K562 (cell line): ENCODE measurements around the gene MAP1LC3B. TPM values are rescaled to one million over a fixed set of nuclear protein-coding genes. Genes with fewer than 3 reads are reported as not detected.
A peak's percentile ranks its signal among the peaks of the same experiment; 100 is the strongest.

Experiments
- BACH1 ChIP-seq: fragments of 200-800 bp; sonication (Bioruptor generic); IDR thresholded peaks from 2 replicates; pipeline ENCODE4 v1.6.1; 2016; ENCODE audit warnings: missing genetic modification characterization, missing compliant biosample characterization
- BCL6 ChIP-seq: fragments of 250-450 bp; sonication (Bioruptor Pico); IDR thresholded peaks from 2 replicates; pipeline ENCODE4 v1.4.0; 2020
- CREM ChIP-seq: IDR thresholded peaks from 2 replicates; pipeline ENCODE4 v1.6.1; 2014; ENCODE audit warnings: antibody characterized with exemption, low read depth
- EP400 ChIP-seq: fragments of 450-650 bp; IDR thresholded peaks from 2 replicates; pipeline ENCODE4 v1.6.1; 2017; ENCODE audit warnings: antibody characterized with exemption, mild to moderate bottlenecking, moderate library complexity
- ESRRA ChIP-seq: fragments of 450-650 bp; IDR thresholded peaks from 2 replicates; pipeline ENCODE4 v1.6.1; 2014; ENCODE audit warnings: low read depth, mild to moderate bottlenecking, moderate library complexity, borderline replicate concordance
- KDM5B ChIP-seq: fragments of 200-600 bp; sonication (generic); IDR thresholded peaks from 2 replicates; pipeline ENCODE4 v1.6.1; 2012; ENCODE audit warnings: low read depth, mild to moderate bottlenecking, moderate library complexity, low read length, control low read depth, inconsistent platforms; ENCODE audit not compliant: insufficient replicate concordance
- MAZ ChIP-seq, 2 experiments: fragments of 450-650 bp in 1 of 2; sonication (generic) in 1 of 2; formaldehyde crosslinking; IDR thresholded peaks in 1 of 2; conservative IDR thresholded peaks in 1 of 2; 2 replicates each; pipeline versions ENCODE4 v1.4.0 to v1.5.0; 2020; ENCODE audit warnings: mild to moderate bottlenecking in 1 of 2, missing genetic modification reagents in 1 of 2
- RFX5 ChIP-seq: IDR thresholded peaks from 2 replicates; pipeline ENCODE4 v1.6.1; 2011; ENCODE audit warnings: low read depth, mild to moderate bottlenecking, improper control_type of control experiment, low read length
- SRSF3 ChIP-seq: fragments of 200-400 bp; formaldehyde crosslinking; IDR thresholded peaks from 2 replicates; pipeline ENCODE4 v1.6.1; 2016; ENCODE audit warnings: mild to moderate bottlenecking, low read length, moderate library complexity; ENCODE audit not compliant: insufficient read depth
- ZNF24 ChIP-seq: fragments of 450-650 bp; IDR thresholded peaks from 2 replicates; pipeline ENCODE4 v1.6.1; 2016
- polyA plus RNA-seq, 8 experiments: library from polyadenylated mRNA; depleted of rRNA in 4 of 8; stranded (reverse) in 5 of 8; unstranded in 3 of 8; fragments of >200 nt; fragmentation: Nextera tagmentation in 2 of 8; fragmentation: Illumina TruSeq in 1 of 8; extraction: Ambion mirVana in 2 of 8; extraction: Trizol in 1 of 8; gene quantifications; 2 replicates each; pipeline versions ENCODE4 v1.2.1 to v1.2.3, GENCODE V29; 2011 to 2014; ENCODE audit warnings: inconsistent platforms in 1 of 8, missing spikeins in 1 of 8
- total RNA-seq, 7 experiments: library from RNA; depleted of rRNA in 6 of 7; stranded (reverse); fragments of >200 nt in 6 of 7; fragmentation: Illumina TruSeq in 2 of 7; extraction: Trizol in 2 of 7; gene quantifications; 2 replicates each; pipeline versions ENCODE4 v1.2.1 to v1.2.3, GENCODE V29; 2011 to 2021; ENCODE audit warnings: low replicate concordance in 1 of 7
- TF ChIP-seq, protein P1 (sequence below): fragments of 250-450 bp; sonication (Bioruptor Pico); IDR thresholded peaks from 2 replicates; pipeline ENCODE4 v1.5.0; 2020; ENCODE audit warnings: mild to moderate bottlenecking, borderline replicate concordance
- TF ChIP-seq, protein P2 (sequence below): fragments of 250-450 bp; sonication (Bioruptor Pico); IDR thresholded peaks from 2 replicates; pipeline ENCODE4 v1.4.0; 2020; ENCODE audit warnings: mild to moderate bottlenecking, moderate library complexity, borderline replicate concordance
- TF ChIP-seq, protein P3 (sequence below), 2 experiments: fragments of 450-650 bp; IDR thresholded peaks; 2 replicates each; pipeline ENCODE4 v1.6.1; 2016; ENCODE audit warnings: mild to moderate bottlenecking in 2 of 2, borderline replicate concordance in 1 of 2, low read depth in 1 of 2, moderate library complexity in 1 of 2

The MAP1LC3B gene
- total and polyA plus RNA-seq, 9 of the 15 experiments (the other 6 are each of a cell fraction or from before 2014, with no cell fraction given), result 16.0 to 81.5 (median 36.7) TPM

DNA sequence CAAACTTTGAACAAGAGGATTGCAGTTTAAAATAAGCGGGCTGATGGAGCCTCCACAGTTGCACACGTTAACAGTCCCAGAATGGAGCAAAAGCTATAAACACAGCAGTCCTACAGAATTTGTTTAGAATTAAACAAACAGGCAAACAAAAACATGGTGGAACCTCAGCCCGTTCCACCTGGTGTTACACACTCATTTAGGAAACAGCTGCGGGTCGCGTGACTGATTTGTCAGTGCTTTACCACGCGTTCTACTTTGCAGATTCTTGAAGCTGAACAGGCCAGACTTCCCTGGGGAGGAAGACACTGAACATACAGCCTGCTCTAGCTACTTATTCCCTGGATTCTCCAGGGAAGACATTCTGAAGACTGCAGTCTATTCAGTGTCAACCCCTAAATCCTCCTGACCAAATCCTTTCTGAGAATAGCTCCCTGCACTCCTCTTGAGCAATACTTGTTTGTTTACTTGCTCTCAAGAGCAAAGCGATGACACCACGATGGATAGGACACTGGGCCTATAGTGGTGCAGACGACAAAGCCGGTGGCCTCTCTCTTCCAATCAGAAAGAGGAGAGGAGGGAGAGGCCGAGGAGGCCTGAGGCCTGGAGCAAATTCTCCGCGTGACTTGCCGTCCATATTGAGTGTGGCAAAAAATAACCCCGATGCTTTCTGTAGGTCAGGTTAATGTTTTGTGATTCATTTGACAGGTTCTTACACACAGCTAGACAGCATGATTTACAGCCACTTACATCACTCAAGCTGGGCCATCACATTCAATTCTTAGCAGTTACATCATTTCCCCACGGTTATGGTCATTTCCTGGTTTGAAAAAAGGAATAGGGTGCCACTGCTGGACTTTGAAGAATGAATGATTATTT is 4.0 kb upstream of the MAP1LC3B start (continued):
- TF ChIP-seq, protein P1, sequence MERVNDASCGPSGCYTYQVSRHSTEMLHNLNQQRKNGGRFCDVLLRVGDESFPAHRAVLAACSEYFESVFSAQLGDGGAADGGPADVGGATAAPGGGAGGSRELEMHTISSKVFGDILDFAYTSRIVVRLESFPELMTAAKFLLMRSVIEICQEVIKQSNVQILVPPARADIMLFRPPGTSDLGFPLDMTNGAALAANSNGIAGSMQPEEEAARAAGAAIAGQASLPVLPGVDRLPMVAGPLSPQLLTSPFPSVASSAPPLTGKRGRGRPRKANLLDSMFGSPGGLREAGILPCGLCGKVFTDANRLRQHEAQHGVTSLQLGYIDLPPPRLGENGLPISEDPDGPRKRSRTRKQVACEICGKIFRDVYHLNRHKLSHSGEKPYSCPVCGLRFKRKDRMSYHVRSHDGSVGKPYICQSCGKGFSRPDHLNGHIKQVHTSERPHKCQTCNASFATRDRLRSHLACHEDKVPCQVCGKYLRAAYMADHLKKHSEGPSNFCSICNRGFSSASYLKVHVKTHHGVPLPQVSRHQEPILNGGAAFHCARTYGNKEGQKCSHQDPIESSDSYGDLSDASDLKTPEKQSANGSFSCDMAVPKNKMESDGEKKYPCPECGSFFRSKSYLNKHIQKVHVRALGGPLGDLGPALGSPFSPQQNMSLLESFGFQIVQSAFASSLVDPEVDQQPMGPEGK (CRISPR knock-in tag), result no peak
- TF ChIP-seq, protein P2, sequence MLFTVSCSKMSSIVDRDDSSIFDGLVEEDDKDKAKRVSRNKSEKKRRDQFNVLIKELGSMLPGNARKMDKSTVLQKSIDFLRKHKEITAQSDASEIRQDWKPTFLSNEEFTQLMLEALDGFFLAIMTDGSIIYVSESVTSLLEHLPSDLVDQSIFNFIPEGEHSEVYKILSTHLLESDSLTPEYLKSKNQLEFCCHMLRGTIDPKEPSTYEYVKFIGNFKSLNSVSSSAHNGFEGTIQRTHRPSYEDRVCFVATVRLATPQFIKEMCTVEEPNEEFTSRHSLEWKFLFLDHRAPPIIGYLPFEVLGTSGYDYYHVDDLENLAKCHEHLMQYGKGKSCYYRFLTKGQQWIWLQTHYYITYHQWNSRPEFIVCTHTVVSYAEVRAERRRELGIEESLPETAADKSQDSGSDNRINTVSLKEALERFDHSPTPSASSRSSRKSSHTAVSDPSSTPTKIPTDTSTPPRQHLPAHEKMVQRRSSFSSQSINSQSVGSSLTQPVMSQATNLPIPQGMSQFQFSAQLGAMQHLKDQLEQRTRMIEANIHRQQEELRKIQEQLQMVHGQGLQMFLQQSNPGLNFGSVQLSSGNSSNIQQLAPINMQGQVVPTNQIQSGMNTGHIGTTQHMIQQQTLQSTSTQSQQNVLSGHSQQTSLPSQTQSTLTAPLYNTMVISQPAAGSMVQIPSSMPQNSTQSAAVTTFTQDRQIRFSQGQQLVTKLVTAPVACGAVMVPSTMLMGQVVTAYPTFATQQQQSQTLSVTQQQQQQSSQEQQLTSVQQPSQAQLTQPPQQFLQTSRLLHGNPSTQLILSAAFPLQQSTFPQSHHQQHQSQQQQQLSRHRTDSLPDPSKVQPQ (CRISPR knock-in tag), result no peak
- TF ChIP-seq, protein P3, sequence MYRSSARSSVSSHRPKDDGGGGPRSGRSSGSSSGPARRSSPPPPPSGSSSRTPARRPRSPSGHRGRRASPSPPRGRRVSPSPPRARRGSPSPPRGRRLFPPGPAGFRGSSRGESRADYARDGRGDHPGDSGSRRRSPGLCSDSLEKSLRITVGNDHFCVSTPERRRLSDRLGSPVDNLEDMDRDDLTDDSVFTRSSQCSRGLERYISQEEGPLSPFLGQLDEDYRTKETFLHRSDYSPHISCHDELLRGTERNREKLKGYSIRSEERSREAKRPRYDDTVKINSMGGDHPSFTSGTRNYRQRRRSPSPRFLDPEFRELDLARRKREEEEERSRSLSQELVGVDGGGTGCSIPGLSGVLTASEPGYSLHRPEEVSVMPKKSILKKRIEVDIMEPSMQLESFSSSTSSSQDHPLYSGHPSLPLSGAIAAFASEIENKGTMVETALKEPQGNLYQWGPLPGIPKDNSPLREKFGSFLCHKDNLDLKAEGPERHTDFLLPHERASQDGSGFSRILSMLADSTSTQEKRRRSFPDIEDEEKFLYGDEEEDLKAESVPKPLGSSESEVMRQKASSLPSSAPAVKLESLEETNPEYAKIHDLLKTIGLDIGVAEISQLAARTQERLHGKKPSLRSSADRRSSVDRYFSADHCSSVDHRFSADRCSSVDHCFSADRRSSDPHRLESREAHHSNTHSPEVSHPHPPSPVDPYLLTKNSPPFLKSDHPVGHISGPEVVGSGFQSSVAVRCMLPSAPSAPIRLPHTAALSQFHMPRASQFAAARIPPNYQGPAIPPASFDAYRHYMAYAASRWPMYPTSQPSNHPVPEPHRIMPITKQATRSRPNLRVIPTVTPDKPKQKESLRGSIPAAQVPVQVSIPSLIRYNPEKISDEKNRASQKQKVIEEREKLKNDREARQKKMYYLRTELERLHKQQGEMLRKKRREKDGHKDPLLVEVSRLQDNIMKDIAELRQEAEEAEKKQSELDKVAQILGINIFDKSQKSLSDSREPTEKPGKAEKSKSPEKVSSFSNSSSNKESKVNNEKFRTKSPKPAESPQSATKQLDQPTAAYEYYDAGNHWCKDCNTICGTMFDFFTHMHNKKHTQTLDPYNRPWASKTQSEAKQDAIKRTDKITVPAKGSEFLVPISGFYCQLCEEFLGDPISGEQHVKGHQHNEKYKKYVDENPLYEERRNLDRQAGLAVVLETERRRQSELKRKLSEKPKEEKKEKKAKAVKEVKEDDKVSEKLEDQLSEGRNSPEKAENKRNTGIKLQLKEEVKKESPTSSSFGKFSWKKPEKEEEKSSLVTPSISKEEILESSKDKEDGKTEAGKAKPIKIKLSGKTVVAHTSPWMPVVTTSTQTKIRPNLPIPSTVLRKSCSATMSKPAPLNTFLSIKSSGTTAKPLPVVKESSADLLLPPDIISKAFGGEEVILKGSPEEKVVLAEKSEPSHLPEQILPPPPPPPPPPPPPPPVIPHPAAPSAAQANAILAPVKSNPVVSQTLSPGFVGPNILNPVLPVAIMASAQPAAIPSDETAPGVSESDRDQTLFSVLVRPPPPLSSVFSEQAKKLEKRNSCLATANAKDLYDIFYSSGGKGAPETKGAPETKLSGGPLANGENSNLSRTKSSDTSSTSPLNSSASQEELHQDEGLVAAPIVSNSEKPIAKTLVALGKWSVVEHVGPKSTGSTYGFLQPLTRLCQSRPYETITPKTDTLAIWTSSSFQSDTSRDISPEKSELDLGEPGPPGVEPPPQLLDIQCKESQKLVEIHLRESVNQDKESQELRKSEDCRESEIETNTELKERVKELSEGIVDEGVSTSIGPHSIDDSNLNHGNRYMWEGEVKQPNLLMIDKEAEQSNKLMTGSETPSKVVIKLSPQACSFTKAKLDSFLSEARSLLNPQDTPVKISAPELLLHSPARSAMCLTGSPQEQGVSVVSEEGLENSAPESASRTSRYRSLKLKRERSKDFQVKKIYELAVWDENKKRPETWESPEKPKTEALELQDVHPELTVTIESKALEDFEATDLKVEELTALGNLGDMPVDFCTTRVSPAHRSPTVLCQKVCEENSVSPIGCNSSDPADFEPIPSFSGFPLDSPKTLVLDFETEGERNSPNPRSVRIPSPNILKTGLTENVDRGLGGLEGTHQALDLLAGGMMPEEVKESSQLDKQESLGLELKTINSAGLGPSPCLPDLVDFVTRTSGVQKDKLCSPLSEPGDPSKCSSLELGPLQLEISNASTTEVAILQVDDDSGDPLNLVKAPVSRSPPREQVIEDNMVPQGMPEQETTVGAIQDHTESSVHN (IDR thresholded peaks at IDR 0.05; ENCODE audit: borderline replicate concordance in 1 of 2, low read depth in 1 of 2), result peak in 1 of 2 experiments; percentile 100; a peak in 2 of 4 replicates
- TF ChIP-seq SRSF3 (no peak), MAZ (CRISPR knock-in tag; conservative IDR thresholded peaks at IDR 0.05 in 1 of 2, IDR thresholded peaks at IDR 0.05 in 1 of 2) (peak; percentile 55 to 76; a peak in 3 of 4 replicates), ZNF24 (peak; percentile 37; the same call in 1 of the 2 replicates), BACH1 (peak; percentile 76; the same call in 1 of the 2 replicates), RFX5 (0 out of 2 replicates have a peak, but pooled peaks have one; percentile 44), KDM5B (peak; percentile 41), BCL6 (CRISPR knock-in tag) (peak; percentile 55), ESRRA (peak; percentile 91), CREM (peak; percentile 90), EP400 (peak; percentile 90)
